RCC 7860 (cell line): ENCODE measurements around the gene NPHP3.
"Not testable (repeated sequence)": the region's sequence is repeated elsewhere in the genome, so short reads cannot be mapped to it uniquely, and the experiment has no call there.

Source experiments
- DNase-seq: peaks from one replicate; pipeline ENCODE4 v3.0.0-alpha.2; 2015; ENCODE audit warnings: low spot score
- FAIRE-seq: peaks from 2 replicates; lab custom pipeline; 2012; peaks lifted over from hg19 to GRCh38; lab: Jason Lieb, UNC

The NPHP3 gene

DNA sequence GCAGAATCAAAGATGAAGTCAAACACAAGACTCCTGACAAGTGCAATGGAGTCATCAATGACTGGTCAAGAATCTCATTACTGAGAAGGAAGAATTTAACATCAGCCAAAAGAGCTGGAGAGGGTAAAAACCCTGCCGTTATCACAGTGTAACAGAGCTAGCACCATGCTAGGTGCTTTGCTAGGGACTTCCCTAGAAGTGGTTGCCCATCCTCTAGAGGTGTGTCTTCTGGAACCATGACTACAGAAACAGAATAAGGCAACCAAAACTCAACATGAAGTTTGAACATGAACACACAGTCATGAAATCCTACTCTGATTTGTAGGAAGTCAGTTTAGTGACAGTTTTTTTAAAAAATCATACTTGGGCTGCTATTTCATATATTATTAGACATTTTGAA, 72.1 kb downstream of the NPHP3 start:
- no peak for FAIRE-seq
- DNase-seq, result no peak

DNA sequence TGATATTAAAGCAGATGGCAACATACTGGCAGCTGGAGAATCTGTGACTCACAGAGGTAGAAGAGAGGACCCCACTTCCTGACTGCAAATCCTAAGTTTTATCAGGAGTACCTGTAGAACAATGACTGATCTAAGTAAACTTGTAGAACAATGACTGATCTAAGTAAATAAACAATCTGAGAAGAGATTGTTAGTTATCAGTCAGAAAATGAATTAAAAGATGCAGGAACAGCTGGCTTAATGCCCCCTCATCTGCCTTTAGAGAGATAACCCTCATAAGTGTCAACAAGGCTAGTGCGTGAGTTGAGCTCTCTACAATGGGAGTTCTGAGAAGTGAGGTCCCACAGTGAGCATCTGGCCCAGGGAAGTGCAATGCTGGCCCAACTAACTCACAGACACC, 77.2 kb downstream of the NPHP3 start:
- no peak for FAIRE-seq
- no peak for DNase-seq

DNA sequence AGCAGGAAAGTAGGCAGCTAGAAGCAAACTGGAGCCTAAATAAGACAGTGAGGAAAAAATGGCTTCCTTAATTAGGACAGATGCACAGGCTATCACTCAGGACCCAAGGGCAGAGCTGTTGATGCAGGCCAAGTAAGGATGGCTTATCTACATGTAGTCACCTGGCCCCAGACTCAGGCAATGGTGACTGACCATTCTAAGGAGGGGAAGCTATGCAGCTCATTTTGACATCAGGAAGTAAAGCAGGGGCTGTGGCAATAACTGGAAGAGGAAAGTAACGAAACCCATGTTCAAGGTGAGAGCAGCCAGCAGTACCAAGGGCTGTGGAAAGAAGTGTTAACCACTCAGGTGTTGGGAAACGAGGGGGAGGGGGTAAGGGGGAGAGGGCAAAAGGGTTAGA, 78.8 kb downstream of the NPHP3 start:
- no peak for DNase-seq
- no peak for FAIRE-seq

DNA sequence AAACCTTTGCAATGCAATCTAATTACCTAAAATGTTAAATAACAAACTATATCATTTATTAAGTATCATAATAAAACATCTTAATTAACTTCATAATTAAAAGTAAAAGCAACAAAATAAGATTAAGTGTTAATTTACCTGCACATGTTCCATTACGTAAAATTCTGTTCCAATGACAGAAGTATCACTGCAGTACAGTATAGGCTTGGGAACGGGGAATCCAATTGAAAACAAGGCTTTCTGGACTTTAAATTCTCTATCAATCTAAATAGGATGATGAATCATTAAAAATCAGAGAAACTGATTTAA, 79.7 kb downstream of the NPHP3 start:
- FAIRE-seq, result no peak
- DNase-seq, result no peak

DNA sequence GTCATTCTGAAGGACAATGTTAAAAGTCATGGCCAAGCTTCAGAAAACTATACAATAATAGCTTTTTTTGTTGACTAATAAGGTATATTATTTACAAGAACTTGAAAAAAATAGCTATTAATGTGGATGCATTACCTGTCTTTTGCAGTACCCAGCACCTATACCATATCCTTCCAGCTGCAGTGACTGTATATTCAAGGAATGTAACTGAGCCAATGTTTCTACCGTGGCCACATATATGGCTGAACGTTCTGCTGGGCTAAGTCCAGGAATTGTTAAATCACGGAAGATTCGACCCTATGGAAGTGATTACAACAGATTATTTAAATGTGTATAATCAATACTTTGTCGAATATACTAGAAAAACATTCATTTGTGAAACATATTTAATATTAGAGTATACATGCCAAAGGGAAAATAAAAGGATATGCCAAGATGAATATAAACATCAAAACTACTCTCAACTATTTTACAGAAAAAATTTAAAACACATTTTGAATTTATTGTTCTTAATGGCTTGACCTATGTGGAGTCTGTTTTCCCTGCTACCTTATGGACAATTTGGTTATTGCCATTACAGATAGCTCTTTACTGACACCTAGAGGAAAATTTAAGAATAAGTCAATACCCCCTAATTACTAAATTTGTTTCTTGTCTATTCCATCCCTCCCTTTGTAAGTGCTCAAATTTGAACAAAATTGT, 80.2 kb downstream of the NPHP3 start:
- DNase-seq (peak; percentile 60), FAIRE-seq (peak; percentile 86)

DNA sequence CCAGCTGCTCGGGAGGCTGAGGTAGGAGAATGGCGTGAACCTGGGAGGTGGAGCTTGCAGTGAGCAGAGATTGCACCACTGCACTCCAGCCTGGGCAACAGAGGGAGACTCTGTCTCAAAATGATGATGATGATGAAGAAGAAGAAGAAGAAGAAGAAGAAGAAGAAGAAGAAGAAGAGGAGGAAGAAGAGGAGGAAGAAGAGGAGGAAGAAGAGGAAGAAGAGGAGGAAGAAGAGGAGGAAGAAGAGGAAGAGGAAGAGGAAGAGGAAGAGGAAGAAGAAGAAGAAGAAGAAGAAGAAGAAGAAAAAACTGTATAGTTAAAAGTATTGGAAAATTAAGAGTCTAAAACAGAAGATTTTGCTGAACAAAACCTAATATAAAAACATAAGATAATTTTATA, 80.8 kb downstream of the NPHP3 start:
- not testable (repeated sequence) for FAIRE-seq, DNase-seq

DNA sequence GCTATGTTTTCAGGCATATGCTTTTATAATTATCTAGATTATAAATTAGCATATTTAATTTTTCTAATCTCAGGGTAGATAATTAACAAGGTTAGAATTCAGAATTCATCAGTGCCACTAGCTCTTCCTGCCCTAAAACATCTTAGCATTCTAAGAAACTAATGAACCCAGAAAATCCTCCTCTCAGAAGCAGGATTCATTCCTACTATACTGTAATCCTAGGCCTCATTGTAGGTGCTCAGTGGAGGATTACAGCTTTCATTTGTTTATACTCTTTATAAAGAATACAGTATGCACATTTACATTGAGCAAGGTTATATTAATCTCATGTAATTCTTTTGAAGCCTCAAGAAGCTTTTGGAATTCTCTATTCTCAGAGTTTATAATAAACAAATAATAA, 83.5 kb downstream of the NPHP3 start:
- FAIRE-seq (no peak), DNase-seq (no peak)

DNA sequence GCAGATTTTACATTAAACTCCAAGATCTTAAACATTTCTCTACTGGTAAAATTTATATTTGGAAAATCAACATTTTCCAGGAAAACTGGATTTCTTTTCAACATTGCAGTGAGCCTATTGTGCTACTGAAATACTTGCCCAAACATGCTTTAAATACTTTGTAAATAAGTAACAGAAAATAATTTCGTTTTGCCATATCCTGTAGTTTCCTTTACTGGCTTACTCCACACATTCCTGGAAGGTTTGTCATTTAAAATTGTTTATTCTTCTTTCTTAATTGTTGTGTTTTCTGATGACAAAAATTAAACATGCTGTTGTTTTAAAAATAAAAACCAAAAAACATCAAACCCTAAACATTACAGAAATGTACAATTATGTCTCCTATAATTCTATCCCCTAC, 84.6 kb downstream of the NPHP3 start:
- DNase-seq (no peak), FAIRE-seq (peak; percentile 59)

DNA sequence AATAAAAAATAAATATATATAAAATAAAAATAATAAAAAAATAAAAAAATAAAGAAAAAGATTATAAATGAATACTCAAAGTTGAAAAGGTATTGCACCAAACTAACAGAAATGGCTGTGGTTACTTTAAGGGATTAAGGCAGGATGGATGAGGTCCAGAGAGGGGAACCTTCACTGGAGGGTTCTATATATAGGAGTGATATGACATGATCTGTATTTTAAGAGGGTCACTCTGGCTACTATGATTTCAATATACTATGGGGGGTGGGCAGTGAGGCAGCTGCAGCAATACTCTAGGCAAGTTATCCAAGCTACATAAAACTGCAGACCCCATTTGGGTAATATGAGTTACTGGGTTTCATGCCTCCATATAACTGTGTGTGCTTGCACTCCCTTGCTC, 87.2 kb downstream of the NPHP3 start:
- DNase-seq, result no peak
- no peak for FAIRE-seq
